Loucy (cell line): Measurements from ENCODE around the gene TMOD4.
"Not testable (repeated sequence)": the region's sequence is repeated elsewhere in the genome, so short reads cannot be mapped to it uniquely, and the experiment has no call there.

Source experiments
- CTCF ChIP-seq: fragments of 200-600 bp; sonication (generic); conservative IDR thresholded peaks from 2 replicates; pipeline ENCODE4 v1.5.1; 2014; ENCODE audit warnings: mild to moderate bottlenecking, antibody characterized with exemption, low read length
- EZH2phosphoT487 ChIP-seq: fragments of 200-600 bp; IDR thresholded peaks from 2 replicates; pipeline ENCODE4 v1.6.1; 2018; ENCODE audit warnings: antibody characterized with exemption, mild to moderate bottlenecking, moderate library complexity, borderline replicate concordance

- TF ChIP-seq CTCF, EZH2phosphoT487: not testable (repeated sequence)
Observed at GRCh38 chr1:151194894-151195594, 19.3 kb upstream of the TMOD4 start.
